Fibroblast of upper back skin (primary cell): ENCODE results near the gene ABCA9.
A peak's percentile ranks its signal among the peaks of the same experiment; 100 is the strongest.
"Not testable (repeated sequence)": the region's sequence is repeated elsewhere in the genome, so short reads cannot be mapped to it uniquely, and the experiment has no call there.

ENCODE experiments used
- DNase-seq: peaks from one replicate; pipeline ENCODE4 v3.0.0-alpha.2; 2013

Gene ABCA9, protein sequence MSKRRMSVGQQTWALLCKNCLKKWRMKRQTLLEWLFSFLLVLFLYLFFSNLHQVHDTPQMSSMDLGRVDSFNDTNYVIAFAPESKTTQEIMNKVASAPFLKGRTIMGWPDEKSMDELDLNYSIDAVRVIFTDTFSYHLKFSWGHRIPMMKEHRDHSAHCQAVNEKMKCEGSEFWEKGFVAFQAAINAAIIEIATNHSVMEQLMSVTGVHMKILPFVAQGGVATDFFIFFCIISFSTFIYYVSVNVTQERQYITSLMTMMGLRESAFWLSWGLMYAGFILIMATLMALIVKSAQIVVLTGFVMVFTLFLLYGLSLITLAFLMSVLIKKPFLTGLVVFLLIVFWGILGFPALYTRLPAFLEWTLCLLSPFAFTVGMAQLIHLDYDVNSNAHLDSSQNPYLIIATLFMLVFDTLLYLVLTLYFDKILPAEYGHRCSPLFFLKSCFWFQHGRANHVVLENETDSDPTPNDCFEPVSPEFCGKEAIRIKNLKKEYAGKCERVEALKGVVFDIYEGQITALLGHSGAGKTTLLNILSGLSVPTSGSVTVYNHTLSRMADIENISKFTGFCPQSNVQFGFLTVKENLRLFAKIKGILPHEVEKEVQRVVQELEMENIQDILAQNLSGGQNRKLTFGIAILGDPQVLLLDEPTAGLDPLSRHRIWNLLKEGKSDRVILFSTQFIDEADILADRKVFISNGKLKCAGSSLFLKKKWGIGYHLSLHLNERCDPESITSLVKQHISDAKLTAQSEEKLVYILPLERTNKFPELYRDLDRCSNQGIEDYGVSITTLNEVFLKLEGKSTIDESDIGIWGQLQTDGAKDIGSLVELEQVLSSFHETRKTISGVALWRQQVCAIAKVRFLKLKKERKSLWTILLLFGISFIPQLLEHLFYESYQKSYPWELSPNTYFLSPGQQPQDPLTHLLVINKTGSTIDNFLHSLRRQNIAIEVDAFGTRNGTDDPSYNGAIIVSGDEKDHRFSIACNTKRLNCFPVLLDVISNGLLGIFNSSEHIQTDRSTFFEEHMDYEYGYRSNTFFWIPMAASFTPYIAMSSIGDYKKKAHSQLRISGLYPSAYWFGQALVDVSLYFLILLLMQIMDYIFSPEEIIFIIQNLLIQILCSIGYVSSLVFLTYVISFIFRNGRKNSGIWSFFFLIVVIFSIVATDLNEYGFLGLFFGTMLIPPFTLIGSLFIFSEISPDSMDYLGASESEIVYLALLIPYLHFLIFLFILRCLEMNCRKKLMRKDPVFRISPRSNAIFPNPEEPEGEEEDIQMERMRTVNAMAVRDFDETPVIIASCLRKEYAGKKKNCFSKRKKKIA (N-terminal part only)

DNA sequence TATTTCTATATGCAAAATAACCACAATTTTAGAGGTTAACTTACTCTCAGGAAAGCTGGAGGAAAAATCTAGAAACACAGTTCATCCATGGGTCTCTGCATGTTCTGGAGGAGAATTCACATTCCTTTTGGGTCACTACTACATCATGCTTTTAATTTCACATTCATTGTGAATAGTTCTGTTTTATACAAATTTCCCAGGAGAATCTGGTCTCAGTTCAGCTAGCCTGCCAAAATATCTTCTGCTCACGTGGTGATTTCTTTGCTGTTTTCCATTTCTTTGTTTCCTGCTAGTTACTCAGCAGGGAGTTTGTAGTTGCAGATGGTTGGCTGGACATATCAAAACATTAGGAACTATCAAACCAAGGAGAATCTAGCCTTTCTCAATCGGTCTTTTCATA is at the start of gene ABCA9:
Gene ABCA9 (minus strand): TSS at position 106 of the 400 bp plus-strand sequence. CDS start 9,801 bp downstream, outside the sequence.
- peak; percentile 89 for DNase-seq

DNA sequence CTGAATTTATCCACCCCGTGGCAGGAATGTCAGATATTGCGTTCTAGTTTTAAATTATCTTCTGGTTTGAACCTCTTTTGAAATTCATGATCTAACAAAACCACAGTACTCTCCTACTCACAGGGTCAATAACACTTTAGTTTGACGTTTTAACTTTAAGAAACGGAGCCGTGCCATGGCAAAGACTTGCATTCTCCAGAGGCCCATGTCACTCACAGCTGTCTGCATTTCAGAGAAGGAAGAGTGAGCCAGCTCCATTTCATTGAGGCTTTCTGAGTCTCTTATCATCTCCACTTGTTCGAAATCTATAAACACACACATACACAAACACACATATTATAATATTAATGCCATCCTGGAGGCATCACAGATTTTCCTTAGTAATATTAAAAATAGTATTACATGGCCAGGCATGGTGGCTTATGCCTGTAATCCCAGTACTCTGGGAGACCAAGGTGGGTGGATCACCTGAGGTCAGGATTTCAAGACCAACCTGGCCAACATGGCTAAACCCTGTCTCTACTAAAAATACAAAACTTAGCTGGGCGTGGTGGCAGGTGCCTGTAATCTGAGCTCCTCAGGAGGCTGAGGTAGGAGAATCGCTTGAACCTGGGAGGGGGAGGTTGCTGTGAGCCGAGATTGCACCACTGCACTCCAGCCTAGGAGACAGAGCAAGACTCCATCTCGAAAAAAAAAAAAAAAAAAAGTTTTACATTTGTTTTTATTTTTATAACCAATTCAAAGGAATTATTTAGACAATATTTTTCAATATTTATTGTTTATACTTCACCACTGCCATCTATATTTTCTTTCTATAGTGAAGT is 45.4 kb upstream of the ABCA9 start:
- DNase-seq = no peak

DNA sequence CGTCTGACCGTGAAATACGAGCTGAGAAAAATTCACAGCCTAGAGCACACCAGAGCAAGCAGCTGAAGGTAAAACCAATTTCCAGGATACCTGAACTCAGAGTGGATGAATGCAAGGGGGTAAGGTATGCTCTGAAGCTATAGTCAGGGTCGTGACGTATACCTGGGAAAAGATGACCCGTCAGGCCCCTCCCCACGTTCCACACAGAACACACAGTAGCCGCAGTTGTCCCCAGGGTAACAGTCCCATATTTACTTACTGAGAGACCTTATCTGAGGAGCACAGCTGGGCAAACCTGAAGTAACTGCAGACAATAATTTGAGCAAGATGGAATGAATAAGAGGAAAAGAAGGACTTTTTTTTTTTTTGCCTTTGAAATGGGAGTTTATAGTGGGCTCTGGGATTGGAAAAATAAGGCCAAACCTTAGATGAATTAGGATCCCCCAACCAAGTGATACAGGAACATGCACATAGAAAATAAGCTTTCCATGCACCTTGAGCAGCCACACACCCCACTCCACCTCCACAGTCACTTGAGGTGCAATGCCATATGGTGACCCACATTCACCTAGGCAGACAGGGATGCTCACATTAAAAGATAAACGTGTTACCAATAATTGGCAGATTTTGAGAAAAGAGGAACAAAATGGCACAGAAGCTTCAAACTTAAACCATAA is 43.0 kb upstream of the ABCA9 start:
- no peak for DNase-seq

DNA sequence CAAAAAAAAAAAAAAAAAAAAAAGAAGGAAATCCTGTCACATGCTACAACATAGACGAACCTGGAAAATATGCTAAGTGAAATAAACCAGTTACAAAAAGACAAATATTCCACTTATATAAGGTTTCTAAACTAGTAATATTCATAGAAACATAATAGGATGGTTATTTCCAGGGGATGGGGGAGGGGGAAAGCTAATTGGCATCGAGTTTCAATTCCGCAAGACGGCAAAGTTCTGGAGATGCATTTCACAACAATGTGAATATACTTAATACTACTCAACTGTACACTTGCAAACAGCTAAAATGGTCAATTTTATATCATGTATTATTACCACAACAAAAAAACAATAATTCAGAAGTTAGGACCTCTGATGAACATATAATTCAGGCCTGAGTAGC is 37.9 kb upstream of the ABCA9 start:
- DNase-seq = no peak

DNA sequence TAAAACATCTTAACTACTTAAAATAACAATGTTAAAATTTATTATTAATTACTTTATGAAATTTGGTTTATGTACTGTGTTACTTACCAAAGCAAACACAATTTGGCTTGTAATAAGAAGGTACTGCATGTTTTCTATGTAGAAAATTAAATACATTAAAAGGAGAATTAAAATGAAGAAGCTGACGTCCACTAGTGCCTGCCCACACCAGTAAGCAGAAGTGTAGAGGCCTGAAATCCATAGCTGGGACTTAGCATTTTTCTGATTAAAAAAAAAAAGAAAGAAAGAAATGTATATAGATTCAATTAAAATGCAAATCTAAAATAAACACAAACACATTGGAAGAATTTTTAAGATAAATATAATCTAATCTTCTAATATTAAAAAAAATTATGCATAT is 35.8 kb upstream of the ABCA9 start:
- DNase-seq = no peak

DNA sequence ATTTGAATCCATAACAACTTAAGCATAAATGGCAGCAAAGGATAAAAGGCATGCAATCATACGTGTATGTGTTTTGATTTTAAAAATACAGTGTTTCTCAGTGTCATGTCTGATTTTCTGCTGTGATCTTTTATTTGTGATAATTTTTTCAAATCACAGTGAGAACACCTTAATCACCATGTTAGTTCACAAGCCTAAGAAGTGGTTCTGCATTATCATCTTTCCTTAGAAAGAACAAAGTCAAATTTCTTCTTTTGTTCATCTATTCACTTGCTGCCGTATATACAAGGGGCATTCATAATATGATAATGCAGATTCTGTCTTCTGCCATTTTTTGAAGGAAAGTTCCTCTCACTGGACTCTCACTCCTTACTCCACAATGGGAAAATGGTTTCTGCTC is 33.3 kb upstream of the ABCA9 start:
- no peak for DNase-seq

DNA sequence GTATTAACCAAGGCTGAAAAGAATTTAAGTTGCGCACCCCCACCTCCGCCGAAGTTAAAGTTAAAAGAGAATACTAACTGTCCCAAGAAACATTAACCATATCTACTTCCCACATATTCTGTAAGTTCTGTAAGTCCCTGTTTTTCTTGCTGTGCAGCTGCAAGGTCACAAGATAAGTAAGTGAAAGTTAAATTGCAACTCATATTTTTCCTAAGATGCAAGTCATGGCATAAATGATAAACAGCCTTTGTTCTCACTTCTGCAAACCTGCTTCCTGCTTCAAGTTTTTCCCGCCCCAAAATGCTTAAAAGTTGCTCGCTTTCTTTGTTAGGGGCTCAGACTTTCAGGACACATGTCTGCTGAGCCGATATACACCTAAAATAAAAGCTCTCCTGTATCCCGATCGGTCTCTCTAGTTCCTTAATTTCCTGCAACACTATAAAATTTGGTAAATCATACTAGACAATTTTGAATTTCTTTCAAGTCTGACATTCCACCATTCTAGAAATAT is 32.6 kb upstream of the ABCA9 start:
- DNase-seq = no peak

DNA sequence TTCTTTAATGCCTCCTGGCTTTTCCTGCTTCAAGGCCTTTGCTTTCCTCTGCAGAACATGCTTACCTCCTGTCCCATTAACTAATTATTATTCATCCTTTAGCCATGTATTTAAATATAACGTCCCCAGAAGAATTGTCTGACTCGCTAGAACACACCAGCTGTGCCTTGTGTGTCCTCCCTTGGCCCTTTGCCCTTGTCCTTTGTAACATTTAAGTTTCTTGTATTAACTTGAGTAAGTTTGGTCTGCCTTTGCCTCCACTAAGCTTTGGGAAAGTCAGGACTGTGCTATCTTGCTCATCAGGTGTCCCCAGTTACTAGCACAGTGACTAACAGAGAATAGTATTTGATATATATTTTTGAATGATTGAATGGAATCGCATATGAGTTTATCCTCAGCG is 29.6 kb upstream of the ABCA9 start:
- no peak for DNase-seq

DNA sequence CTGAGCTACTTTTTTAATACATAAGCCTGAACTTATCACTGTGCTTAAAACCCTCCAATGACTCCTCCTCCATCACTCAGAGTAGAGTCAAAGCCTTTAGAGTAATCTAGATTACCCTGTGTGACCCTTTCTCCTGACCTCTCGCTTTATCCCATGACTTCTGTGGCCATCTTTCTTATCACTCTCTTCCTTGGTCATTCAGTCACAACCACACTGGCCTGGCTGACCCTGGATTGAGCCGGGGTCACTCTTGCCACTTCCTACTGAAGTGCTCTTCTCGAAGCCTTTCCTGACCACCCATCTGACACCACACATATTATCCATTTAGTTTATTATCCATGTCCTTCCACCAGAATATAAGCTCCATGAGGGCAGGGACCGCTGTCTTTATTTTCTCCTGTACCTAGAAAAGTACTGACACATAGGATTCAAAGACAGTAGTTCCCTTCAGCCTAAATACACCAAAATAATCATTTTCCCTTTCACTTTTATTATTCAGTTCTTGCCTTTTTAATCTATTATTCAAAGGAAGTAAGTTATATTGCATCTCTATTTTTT is 28.0 kb upstream of the ABCA9 start:
- DNase-seq = no peak

DNA sequence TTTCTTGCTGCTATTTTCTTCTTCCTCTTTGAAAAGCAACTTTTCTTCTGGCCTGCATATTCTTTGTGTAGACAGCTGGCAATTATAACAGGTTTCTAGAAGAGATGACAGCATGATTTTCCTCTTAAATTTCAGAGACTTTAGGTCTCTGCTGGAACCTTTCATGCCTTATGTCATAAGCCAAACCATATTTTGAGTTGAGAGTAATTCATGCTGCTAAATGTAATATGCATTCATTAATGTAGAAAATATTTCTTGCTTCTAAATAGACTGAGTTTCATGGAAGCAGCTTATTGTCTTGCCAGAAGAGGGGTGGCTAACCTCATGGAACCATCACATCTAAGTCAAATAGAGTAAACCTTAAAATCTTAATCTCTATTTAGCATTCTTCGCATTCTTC is 25.9 kb upstream of the ABCA9 start:
- DNase-seq = no peak

DNA sequence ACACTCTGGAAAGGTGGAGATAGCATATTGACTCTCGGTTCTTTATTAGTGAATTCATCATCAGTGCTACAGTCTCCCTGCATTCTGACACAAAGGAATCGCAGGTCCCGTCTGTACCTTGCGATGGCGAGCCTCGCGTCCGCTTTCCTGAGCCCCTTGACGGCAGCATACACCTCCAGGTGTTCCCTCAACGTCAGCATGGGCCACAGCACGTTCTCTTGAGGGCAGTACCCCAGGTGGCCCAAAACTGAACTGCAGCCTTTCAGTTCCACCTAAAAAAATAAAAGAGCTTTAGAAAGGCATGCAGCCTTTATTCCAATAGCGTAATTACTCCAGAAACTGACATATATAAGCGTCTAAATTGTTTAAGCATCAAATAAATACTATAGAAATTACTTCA is 24.2 kb upstream of the ABCA9 start:
- DNase-seq = no peak

DNA sequence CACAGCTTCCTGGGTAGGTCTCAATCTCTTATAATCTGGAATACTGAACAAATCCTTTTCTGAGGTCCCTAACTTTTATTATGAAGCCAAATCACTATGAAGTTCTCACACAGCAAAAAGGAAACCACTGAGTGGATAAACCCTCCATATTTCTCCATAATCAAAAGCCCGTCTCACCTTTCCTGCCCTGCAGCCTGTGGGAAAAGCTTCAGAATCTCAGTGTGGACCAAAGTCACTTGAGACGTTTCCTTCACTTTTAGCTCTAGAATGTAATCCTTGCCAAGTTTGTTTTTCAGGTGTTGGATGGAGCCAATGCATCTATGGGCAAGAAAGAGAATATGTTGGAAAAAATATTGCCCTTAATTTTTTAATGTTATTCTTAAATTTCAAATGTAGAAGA is 22.0 kb upstream of the ABCA9 start:
- no peak for DNase-seq

DNA sequence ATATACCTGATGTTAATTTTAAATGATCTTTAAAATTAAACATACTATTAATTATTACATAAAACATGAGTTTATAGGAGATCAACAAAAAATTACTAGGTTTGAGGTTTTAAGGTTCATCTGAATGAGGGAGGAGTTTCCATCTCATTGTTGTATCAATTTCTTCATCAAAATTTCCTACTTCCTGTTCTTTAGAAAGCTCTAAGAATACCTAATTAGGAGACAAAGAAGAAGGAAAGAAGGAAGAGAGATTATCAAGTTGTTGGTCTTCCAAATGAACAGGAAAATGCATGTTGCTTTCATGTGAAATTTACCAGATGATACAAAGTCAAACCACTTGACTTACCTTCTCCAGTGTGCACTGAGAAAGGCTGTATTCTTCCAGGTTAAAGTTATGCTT is 18.1 kb upstream of the ABCA9 start:
- DNase-seq = no peak

DNA sequence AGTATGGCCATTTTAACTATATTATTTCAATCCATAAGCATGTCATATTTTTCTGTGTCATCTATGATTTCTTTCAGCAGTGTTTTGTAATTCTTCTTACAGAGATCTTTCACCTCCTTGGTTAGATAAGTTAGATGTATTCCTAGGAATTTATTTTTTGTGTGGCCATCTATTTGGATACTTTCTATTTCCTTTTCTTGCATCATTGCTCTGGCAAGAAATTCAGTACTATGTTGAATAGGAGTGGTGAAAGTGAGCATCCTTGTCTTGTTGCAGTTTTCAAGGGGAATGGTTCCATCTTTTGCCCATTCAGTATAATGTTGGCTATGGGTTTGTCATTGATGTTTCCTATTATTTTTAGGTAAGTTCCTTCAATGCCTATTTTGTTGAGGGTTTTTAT is 15.1 kb upstream of the ABCA9 start:
- peak; percentile 26 for DNase-seq

DNA sequence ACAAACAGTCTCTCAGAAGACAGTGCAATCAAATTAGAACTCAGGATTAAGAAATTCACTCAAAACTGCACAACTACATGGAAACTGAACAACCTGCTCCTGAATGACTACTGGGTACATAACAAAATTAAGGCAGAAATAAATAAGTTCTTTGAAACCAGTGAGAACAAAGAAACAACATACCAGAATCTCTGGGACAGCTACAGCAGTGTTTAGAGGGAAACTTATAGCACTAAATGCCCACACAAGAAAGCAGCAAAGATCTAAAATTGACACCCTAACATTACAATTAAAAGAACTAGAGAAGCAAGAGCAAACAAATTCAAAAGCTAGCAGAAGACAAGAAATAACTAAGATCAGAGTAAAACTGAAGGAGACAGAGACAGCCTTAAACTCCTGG is 12.7 kb upstream of the ABCA9 start:
- not testable (repeated sequence) for DNase-seq

DNA sequence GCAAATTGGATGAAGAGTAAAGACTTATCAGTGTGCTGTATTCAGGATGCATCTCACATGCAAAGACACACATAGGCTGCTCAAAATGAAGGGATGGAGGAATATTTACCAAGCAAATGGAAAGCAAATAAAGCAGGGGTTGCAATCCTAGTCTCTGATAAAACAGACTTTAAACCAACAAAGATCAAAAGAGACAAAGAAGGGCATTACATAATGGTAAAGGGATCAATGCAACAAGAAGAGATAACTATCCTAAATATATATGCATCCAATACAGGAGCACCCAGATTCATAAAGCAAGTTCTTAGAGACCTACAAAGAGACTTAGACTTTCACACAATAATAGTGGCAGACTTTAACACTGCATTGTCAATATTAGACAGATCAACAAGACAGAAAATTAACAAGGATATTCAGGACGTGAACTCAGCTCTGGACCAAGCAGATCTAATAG is 12.1 kb upstream of the ABCA9 start:
- not testable (repeated sequence) for DNase-seq

DNA sequence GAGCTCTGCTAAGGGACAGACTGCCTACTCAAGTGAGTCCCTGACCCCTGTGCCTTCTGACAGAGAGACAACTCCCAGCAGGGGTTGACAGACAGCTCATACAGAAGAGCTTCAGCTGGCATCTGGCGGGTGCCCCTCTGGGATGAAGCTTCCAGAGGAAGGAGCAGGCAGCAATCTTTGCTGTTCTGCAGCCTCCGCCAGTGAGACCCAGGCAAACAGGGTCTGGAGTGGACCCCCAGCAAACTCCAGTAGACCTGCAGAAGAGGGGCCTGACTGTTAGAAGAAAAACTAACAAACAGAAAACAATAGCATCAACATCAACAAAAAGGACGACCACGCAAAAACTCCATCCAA is 10.5 kb upstream of the ABCA9 start:
- not testable (repeated sequence) for DNase-seq

DNA sequence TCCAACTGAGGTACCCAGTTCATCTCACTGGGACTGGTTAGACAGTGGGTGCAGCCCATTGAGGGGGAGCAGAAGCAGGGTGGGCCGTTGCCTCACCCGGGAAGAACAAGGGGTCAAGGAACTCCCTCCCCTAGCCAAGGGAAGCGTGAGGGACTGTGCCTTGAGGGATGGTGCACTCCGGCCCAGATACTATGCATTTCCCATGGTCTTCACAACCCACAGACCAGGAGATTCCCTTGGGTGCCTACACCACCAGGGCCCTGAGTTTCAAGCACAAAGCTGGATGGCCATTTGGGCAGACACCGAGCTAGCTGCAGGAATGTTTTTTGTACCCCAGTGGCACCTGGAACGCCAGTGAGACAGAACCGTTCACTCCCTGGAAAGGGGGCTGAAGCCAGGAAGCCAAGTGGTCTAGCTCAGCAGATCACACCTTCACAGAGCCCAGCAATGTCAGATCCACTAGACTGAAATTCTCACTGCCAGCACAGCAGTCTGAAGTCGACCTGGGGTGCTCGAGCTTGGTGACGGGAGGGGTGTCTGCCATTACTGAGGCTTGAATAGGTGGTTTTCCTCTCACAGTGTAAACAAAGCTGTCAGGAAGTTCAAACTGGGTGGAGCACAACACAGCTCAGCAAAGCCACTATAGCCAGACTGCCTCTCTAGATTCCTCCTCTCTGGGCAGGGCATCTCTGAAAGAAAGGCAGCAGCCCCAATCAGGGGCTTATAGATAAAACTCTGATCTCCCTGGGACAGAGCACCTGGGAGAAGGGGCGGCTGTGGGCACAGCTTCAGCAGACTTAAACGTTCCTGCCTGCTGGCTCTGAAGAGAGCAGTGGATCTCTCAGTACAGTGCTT is 9.9 kb upstream of the ABCA9 start:
- not testable (repeated sequence) for DNase-seq

DNA sequence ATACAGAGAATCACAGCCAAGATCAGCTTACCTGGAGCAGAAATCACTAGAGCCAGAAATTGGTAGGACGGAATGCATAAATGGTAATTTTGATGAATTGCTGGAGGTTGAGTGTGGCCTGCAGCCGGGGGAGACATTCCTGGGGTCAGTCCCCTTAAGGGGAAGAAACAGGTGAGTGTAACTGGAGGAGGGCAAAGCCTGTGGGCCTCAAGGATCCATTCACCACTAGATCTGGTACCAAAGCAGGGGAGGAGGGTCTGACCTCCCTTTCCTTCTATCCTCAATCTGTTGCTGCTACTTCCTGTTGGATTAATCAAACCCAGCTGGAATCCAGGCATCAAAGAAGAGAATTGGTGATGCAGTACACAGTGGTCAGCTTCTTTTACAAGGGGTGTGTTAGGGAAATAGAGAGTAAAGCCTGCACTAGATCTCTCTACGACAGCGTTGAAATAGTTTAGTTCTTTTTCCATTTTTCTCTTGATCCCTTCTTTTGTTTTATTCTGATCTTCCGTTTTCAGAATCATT is 8.6 kb upstream of the ABCA9 start:
- peak; percentile 20 for DNase-seq
